GM19395 (cell line): ENCODE data around the gene SPPL3.
"Not testable (repeated sequence)": the region's sequence is repeated elsewhere in the genome, so short reads cannot be mapped to it uniquely, and the experiment has no call there.

Source experiments
- ATAC-seq: cut with Tn5 transposase; IDR thresholded peaks from one replicate; pipeline ENCODE4 v1.9.1; 2021; ENCODE audit warnings: mild to moderate bottlenecking, moderate library complexity; ENCODE audit not compliant: unreplicated experiment

SPPL3 gene

DNA sequence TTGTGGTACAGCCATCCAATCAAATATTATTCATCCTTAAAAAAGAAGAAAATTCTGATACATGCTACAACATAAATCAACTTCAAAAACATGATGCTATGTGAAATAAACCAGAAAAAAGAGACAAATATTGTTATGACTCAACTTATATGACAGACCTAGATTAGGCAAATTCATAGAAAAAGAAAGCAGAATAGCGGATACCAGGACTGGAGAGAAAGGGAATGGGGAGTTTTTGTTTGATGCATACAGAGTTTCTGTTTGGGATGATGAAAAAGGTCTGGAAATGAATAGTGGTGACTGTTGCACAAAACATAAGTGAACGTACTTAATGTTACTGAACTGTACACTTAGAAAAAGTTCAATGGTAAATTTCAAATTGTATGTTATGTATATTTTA is 82.3 kb downstream of the SPPL3 start:
- no peak for ATAC-seq

DNA sequence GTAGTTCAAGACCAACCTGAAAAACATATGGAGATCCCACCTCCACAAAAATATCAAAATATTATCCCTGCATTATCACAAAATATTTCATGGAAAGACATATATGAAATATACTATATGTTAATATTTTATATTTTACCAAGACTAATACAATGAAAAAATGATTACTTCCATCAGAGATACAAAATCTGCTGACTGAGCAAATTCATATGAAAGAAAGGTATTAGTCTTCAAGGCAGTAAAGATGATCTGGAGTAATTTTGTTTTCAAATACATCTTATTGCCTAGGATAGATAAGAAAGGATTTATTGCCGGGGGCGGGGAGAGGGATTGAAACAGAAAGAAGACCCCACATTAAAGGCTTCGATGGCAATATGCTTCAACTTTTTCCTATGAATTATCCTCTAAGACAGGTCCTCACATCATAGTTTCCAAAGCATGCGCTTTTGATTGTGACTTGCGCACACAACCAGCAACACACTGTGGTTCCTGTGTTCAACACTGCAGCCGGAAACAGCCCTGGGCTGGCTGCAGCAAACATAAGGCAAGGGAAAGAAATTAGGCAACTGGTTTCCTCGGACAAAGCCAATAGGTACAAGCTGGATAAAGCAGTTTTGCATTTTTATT is 83.2 kb downstream of the SPPL3 start:
- no peak for ATAC-seq

DNA sequence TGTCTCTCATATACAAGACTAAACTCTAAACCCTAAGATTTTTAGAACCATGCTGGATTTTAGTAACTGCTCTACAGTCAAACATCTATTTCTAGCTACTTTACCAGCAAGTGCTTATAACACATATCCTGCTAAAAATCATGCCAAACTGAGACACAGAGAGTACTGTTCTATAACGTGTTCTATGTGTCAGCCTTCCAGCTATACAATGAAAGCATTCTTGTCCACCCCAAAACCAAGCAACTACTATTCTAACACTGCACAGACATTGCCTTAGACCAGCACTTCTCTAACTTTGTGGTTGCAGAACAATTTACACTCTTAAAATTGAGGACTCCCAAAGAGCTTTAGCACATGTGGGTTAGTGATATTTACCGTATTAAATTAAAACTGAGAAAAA is 85.7 kb downstream of the SPPL3 start:
- no peak for ATAC-seq

DNA sequence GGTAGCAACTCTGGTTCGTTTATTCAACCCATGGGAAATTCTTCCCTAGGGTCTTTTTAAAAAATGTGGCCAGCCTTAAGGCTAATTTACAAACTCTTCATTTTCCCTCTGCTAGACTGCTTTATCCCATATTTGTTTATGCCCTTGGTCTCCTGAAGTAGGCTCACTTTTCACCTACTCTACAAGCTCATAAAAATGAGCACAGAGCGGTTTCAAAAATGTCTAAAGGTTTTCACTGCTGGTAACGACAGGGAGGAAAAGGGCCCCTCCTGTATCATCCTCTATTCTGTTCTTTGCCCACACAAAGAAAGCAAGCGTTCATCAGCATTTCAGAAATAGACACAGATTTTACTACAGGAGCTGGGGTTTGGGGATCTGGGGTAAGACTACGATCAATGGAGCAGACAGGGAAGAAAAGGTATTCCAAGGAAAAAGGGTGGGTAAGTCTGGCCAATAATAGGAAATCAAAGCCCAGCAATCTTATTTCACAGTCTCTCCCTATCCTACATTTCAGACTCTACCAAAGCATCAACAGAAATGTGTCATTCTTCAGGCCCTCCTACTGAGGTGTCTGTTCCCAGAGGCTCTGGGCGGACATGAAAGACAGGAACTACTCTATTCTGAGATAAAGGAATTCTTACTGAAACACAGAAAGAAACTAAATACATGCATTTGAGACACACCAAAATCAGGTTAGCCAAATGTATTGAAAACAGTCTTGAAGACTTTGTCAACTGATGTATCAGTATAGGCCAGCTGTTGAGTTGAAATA is 86.4 kb downstream of the SPPL3 start:
- ATAC-seq, result no peak

DNA sequence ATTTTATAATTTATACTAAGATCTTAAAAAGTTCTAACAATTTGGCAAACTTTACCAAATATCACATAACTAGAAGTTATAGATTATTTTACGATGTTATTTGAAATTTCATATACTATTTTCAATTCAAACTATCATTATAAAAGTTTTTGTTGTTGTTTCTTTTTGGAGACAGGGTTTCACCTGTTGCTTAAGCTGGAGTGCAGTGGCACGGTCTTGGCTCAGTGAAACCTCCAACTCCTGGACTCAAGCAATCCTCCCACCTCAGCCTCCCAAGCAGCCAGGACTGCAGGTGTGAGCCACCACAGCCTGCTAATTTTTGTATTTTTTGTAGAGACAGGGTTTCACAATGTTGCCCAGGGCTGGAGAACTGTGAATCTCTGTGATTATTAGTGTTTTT is 87.8 kb downstream of the SPPL3 start:
- ATAC-seq, result no peak

DNA sequence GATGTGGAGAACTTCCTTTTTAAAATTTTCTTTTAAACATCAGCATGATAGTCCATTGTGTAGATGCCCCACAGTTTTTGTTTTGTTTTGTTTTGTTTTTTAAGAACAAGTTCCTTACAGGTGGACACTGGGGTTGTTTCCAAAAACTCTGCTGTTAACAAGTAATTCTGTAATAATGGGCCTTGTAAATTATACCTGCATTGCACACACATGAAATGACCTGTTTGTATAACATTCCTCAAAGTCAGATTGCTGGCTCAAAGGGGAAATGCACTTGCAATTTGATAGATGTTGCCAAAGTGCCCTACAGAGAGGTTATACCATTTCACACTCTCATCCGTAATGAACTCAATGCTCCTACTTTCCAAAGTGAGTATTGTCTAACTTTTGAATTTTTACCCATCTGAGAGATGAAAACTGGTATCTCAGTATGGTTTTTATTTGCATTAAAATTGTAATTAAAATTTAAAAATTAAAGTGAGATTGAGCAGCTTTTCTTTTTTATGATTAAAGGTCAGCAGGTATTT is 89.2 kb downstream of the SPPL3 start:
- ATAC-seq, result no peak

DNA sequence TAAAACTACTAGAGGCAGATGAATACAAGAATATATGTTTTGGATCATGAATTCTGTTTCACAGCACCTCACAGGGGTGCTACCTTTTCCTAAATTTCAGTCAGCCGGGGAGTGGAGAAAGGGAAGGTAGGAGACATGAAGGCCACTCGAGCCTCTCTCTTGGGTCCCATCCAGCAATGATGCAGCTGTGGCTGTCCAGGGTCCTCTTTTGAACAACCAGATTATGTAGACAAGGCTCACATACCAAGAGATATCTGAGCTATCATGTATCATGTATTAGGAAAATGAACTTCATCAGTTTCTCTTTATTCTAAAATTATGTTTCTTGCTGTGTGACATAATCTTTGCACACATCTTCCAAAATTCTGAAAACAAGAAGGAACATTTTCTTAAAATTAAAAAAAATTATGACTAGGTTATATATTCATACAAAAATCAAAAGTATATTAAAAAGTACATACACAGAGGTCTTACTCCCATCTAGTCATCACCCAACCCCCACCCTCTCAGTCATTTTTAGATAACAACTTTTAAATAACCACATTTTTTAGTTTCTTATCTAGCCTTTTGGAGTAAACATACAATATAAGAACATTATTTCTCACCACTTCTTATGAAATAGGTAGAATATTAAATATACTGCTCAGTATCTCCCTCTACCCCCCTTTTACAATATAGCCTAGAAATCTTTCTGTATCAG is 89.8 kb downstream of the SPPL3 start:
- ATAC-seq, result no peak

DNA sequence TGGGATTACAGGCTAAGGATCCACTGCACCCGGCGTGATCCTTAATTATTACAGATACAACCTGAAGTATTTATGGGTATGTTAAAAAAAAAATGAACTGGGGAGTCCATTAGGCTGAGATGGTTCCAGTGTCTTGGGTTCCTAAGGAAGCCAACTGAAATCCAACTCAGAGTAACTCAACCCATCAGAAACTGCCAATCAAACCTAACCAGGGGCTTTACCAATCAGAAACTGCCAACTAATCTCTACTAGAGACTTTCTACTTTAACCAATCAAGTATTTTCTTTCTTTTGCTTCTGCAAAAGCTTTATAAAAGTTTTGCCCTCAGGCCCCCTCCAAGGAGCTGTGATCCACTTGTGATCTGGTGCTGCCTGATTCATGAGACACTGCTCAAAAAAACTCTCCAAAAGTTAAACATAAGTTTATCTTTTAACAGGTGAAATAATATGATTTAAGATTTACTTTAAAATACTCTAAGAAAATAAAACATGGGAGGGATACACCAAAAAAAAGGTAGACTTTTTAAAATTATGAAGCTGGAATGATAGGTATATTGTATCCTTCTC is 90.5 kb downstream of the SPPL3 start:
- ATAC-seq, result no peak

DNA sequence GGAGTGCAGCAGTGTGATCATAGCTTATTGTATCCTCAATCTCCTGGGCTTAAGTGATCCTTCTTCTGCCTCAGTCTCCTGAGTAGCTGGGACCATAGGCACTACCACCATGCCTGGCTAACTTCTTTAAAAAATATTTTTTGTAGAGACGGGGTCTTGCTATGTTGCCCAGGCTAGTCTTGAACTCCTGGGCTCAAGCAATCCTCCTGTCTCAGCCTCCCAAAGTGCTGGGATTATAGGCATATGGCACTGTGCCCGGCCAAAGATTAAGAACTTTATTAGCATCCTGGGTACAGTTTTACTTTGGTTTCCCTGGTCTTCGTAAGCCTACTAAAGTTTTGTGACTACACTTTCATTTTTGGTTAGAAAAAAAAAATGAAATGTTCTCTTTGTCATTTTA is 94.1 kb downstream of the SPPL3 start:
- no peak for ATAC-seq

DNA sequence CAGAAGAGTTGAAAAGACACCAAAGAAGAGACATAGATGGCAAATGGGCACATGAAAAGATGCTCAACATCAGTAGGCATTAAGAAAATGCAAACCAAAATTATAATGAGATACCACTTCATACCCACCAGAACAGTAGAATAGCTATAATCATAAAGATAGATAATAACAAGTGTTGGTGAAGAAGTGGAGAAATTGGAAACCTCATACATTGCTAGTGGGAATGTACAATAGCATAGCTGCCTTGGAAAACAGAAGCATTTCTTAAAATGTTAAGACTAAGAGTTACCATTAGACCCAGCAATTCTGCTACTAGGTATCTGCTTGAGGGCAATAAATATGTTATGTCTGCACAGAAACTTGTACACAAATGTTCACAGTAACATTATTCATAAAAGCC is 99.7 kb downstream of the SPPL3 start:
- ATAC-seq, result no peak

DNA sequence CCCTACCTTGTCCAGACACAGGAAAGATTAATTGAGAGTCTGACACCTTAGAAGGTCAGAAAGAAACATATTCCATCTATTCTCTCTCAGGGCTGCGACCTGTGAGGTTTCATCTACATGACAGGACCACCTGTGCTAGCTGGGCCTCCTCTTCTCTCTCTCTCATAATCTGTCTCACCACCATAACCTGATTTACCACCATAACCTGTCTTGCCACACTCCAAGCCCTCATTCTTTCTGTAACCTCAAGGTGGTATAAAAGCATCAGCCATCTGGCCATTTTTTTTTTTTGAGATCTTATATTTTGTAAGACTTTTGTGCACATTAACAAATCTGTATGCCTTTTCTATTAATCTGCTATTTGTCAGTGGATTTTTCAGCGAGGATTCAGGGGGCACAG is 103.0 kb downstream of the SPPL3 start:
- no peak for ATAC-seq

DNA sequence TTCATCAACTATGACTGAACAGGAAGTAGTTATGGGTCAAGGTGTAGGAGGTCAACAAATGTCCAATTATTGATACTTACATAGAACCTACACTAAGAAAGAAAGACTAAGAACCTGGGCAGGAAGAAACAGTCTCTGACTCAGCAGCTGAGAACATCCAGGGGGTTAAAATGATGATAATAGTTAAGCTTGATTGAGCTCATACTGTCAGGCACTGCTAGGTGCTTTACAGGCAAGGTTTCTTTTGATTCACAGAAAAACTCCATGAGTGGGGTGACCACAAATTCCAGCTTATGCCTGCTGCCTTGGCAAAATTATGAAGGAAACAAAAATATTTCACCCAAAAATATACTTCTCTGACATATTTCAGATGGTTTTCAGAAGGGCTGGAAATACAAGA is 103.5 kb downstream of the SPPL3 start:
- no peak for ATAC-seq

DNA sequence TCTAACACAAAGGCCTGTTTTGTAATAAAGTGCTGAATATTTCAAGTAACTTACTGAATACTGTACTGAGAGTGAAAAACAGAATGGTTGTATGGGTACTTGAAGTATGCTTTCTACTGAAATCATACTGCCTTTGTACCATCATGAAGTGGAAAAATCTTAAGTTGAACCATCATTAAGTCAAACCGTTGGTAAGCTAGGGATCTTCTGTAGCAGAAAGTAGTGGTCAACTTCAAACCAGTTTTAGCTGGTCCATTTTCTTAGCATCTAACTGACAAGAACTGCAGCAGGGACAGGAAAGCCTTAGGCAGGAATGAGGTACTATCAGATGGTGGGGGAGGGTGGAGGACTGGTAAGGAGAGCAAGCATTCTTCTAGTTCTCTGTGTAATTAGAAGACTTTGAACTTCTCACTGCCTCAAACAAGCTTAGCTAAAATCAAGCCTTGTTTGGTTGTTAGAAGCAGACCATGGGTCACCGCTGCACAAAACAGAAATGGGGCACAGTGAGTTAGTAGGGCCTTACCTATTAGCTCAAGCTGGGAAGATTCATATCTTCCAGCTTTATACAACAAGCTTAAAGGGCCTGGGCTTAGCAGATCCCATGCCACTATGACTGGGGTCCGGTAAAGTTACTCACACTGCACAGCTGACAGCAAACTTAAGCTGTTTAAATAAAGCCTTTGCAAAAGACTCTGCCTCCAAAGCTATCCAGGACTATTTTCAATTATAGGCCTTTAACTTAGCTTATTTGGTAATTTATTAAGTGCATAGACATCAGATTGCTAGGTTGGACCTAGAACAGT is 104.7 kb downstream of the SPPL3 start:
- no peak for ATAC-seq

DNA sequence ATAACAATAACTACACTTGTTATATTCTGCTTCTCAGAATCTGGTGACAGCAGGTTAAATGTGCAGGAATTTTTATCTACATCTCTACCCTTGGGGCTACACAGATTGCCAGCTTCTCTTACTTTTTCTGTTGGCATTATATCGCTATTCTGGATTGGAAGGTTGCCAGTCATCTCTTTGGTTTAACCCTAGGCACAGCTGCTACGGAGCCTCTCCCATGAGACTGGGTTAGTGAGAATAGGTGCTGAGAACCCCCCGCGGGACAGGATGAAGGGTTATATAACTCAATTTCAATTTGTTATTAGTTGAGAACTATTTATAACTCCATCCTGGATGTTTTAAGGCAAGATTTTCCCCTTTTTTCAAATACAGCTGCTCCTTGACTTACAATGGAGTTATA is 105.5 kb downstream of the SPPL3 start:
- no peak for ATAC-seq

DNA sequence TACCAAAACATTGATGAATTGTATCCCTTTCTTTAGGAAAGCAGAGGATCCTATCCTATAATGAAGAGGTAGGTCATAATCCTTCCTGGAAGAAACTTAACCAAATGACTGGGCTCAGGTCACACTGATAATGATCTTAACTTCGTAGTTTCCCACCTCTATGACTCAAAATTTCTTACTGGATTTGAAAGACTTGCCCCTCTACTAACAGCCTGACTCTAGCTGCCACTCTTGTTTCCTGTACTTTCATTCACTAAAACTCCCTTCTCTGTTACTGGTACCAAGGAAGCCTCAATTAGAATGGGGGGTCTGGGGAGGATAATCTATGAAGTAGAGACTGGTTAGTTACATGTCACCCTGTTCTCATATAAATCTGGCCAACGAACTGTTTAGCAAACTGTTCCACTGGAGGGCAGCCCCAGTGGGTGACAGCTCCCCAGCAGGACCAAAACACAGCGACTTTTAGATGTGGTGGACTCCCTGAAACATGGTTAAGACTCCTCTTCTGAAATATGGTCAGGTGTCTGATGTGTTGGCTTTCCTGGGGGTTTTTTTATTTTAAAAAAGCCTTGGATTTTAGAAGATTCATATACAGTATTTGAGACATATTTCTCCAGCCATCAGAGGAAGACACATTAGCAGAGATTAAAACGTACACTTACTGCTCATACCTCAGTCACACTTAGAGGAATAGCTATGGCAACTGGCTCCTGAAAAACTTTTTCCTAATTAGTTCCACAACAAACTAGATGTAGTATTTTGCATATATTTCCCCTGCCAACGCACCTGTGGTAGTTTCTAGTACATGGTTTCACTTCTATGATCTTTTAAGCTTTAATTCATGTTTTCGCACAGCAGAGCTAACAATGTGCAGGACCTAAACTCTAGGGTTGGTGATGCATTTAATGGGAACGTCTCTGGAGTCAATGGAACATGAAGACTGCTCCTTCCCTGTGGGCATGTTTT is 106.2 kb downstream of the SPPL3 start:
- ATAC-seq, result peak; percentile 51

DNA sequence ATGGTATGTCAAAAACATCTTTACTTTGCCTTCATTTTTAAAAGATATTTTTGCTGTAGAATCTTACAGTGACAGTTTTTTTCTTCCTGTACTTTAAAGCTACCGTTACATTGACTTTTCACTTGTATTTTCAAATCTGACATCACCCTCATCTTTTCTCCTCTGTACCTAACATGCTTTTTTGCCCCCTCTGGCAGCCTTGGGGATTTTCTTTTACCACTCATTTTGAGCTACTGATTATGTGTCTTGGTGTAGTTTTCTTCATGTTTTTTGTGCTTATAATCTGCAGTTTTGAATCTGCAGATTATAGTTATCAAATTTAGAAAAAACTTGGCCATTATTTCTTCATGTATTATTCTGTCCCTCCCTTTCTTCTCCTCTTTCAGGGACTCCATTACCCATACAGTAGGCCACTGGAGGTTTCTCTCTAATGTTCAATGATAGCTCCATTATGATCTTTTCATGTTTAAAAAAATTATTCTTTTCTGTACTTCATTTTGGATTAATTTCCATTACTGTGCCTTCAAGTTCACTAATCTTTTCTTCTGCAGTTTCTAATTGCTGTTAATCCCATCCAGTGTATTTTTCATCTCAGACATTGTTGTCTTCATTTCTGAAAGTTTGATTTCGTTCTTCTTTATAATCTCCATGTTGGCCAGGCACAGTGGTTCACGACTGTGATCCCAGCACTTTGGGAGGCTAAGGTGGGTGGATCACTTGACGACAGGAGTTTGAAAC is 108.5 kb downstream of the SPPL3 start:
- no peak for ATAC-seq

DNA sequence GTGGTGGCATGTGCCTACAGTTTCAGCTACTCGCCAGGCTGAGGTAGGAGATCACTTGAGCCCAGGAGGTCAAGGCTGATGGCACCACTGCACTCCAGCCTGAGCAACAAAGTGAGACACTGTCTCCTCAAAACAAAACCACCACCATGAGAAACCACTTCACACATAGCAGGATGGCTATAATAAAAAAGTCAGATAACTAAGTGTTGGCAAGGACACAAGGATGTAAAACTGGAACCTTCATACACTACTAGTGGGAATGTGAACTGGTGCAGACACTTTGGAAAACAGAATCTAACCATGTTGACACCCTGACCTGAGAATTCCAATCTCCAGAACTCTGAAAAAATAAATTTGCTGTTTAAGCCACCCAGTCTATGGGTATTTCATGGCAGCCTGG is 110.8 kb downstream of the SPPL3 start:
- no peak for ATAC-seq

DNA sequence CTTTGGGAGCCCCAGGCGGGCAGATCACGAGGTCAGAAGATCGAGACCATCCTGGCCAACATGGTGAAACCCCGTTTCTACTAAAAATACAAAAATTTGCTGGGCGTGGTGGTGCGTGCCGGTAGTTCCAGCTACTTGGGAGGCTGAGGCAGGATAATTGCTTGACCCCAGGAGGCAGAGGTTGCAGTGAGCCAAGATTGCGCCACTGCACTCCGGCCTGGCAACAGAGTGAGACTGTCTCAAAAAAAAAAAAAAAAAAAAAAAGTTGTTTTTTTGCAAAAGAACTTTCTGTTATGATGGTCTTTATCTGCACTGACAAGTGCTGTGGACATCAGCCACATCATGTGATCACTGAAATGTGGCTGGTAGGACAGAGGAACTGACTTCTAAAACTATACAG is 111.7 kb downstream of the SPPL3 start:
- not testable (repeated sequence) for ATAC-seq

DNA sequence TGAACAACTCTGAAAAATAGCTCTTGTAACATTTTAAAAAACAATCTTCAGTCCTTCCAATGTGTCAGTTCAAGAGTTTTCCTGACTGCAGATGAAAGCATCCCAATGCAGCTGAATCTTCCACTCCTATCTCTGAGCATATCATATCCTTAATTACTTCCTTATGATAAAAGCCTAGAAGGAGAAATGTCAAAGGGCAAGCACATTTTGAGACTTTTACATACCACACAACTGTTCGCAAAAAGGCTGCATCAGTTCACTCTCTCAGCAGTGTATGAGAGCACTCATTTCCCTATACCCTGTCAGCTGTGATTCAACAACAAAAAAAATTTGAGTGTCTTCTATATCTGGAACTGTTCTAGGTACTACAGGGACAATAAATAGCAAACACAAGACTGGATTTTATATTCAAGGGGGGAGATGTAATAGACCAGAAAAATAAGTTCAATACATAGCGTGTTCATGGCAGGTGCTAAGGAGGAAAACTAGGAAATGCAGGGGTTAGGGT is 112.4 kb downstream of the SPPL3 start:
- no peak for ATAC-seq
